HEK293 (cell line): ENCODE results near the gene OR1J1.

ENCODE experiments used
- CTCF ChIA-PET: fragments of 350-600 bp; formaldehyde crosslinking; extraction: SDS; loops from one replicate; lab custom pipeline; 2021; ENCODE audit warnings: antibody characterized with exemption; lab: Yijun Ruan, JAX
- POLR2A ChIA-PET: fragments of 300-600 bp; formaldehyde crosslinking; extraction: SDS; loops from one replicate; lab custom pipeline; 2020; ENCODE audit warnings: antibody characterized with exemption, inconsistent platforms; lab: Yijun Ruan, JAX
- H3K27ac ChIP-seq: fragments of 200-500 bp; sonication (Bioruptor generic); 2 replicates; pipeline ENCODE4 v1.5.1; 2014; ENCODE audit warnings: low read depth, low read length, control low read depth, inconsistent platforms; ENCODE audit errors: extremely low read depth
- H3K36me3 ChIP-seq, 2 experiments: fragments of 200-500 bp in 1 of 2; sonication (Bioruptor generic) in 1 of 2; 1 replicate in 1 of 2; 2 replicates in 1 of 2; pipeline ENCODE4 v1.5.1; 2014 to 2017; ENCODE audit warnings: inconsistent platforms in 2 of 2, low read length in 2 of 2; ENCODE audit not compliant: control insufficient read depth in 2 of 2, insufficient read depth in 1 of 2
- H3K4me1 ChIP-seq: fragments of 200-500 bp; sonication (Bioruptor generic); 2 replicates; pipeline ENCODE4 v1.5.1; 2014; ENCODE audit warnings: mild to moderate bottlenecking, low read length, inconsistent platforms; ENCODE audit not compliant: control insufficient read depth, insufficient read depth
- H3K4me3 ChIP-seq: 2 replicates; pipeline ENCODE4 v1.5.1; 2011; ENCODE audit warnings: low read depth, mild to moderate bottlenecking, control low read depth, low read length, moderate library complexity
- H3K9me3 ChIP-seq: fragments of 200-500 bp; sonication (Bioruptor generic); 2 replicates; pipeline ENCODE4 v1.5.1; 2014; ENCODE audit warnings: low read depth, low read length, inconsistent platforms; ENCODE audit not compliant: control insufficient read depth, insufficient read depth
- AEBP2 ChIP-seq: fragments of 450-650 bp; formaldehyde crosslinking; IDR thresholded peaks from 2 replicates; pipeline ENCODE4 v1.5.1; 2016; ENCODE audit warnings: missing biosample characterization, missing genetic modification characterization, borderline replicate concordance
- BCL11A ChIP-seq: fragments of 450-650 bp; formaldehyde crosslinking; IDR thresholded peaks from 2 replicates; pipeline ENCODE4 v1.5.1; 2016; ENCODE audit warnings: low read depth, missing biosample characterization, missing genetic modification characterization
- EGR2 ChIP-seq: fragments of 450-650 bp; formaldehyde crosslinking; IDR thresholded peaks from 2 replicates; pipeline ENCODE4 v1.5.1; 2016; ENCODE audit warnings: low read depth, missing biosample characterization, missing genetic modification characterization
- PRDM10 ChIP-seq: fragments of 450-650 bp; formaldehyde crosslinking; IDR thresholded peaks from 2 replicates; pipeline ENCODE4 v1.5.1; 2016; ENCODE audit warnings: missing biosample characterization, missing genetic modification characterization
- REST ChIP-seq: fragments of 450-650 bp; formaldehyde crosslinking; IDR thresholded peaks from 2 replicates; pipeline ENCODE4 v1.5.1; 2016; ENCODE audit warnings: missing biosample characterization, missing genetic modification characterization
- SCRT1 ChIP-seq: fragments of 450-650 bp; formaldehyde crosslinking; IDR thresholded peaks from 2 replicates; pipeline ENCODE4 v1.5.1; 2016; ENCODE audit warnings: missing biosample characterization, missing genetic modification characterization, borderline replicate concordance
- SP2 ChIP-seq: fragments of 450-650 bp; formaldehyde crosslinking; IDR thresholded peaks from 2 replicates; pipeline ENCODE4 v1.5.1; 2016; ENCODE audit warnings: missing biosample characterization, missing genetic modification characterization
- ZBTB11 ChIP-seq: fragments of 450-650 bp; formaldehyde crosslinking; conservative IDR thresholded peaks from 2 replicates; pipeline ENCODE4 v1.5.1; 2016; ENCODE audit warnings: low read depth, missing biosample characterization, missing genetic modification characterization
- ZBTB6 ChIP-seq: fragments of 450-650 bp; formaldehyde crosslinking; IDR thresholded peaks from 2 replicates; pipeline ENCODE4 v1.5.1; 2017; ENCODE audit warnings: missing biosample characterization, missing genetic modification characterization
- ZNF132 ChIP-seq: fragments of 450-650 bp; formaldehyde crosslinking; IDR thresholded peaks from 2 replicates; pipeline ENCODE4 v1.5.1; 2017; ENCODE audit warnings: missing biosample characterization, missing genetic modification characterization, borderline replicate concordance
- ZNF175 ChIP-seq: fragments of 450-650 bp; formaldehyde crosslinking; IDR thresholded peaks from 2 replicates; pipeline ENCODE4 v1.5.1; 2016; ENCODE audit warnings: missing biosample characterization, missing genetic modification characterization
- ZNF2 ChIP-seq: fragments of 450-650 bp; formaldehyde crosslinking; IDR thresholded peaks from 2 replicates; pipeline ENCODE4 v1.5.1; 2016; ENCODE audit warnings: missing biosample characterization, missing genetic modification characterization
- ZNF449 ChIP-seq: fragments of 450-650 bp; formaldehyde crosslinking; IDR thresholded peaks from 2 replicates; pipeline ENCODE4 v1.5.1; 2017; ENCODE audit warnings: missing biosample characterization, mild to moderate bottlenecking, missing genetic modification characterization, moderate library complexity
- ZNF549 ChIP-seq: fragments of 450-650 bp; IDR thresholded peaks from 2 replicates; pipeline ENCODE4 v1.5.1; 2018; ENCODE audit warnings: missing biosample characterization, missing genetic modification characterization, mild to moderate bottlenecking, inconsistent platforms, moderate library complexity
- ZNF560 ChIP-seq: fragments of 450-650 bp; formaldehyde crosslinking; IDR thresholded peaks from 2 replicates; pipeline ENCODE4 v1.5.1; 2017; ENCODE audit warnings: missing biosample characterization, missing genetic modification characterization, borderline replicate concordance
- ZNF704 ChIP-seq: fragments of 450-650 bp; formaldehyde crosslinking; IDR thresholded peaks from 2 replicates; pipeline ENCODE4 v1.5.1; 2016; ENCODE audit warnings: missing biosample characterization, missing genetic modification characterization

Gene OR1J1

GRCh38 chr9:122444041-122444733 lies 33.5 kb downstream of the OR1J1 start (continued):
- TF ChIP-seq PRDM10 (tag by site-specific recombination) (no peak), ZNF132 (no peak), ZNF549 (tag by site-specific recombination) (no peak), ZNF704 (tag by site-specific recombination) (no peak), SP2 (tag by site-specific recombination) (no peak)

- no peak for TF ChIP-seq BCL11A
- TF ChIP-seq EGR2: no peak
- TF ChIP-seq ZNF175 (tag by site-specific recombination): no peak
- TF ChIP-seq SCRT1 (tag by site-specific recombination): no peak
- TF ChIP-seq REST (tag by site-specific recombination): no peak
- TF ChIP-seq ZNF449: no peak
- TF ChIP-seq ZNF560: no peak
- no peak for TF ChIP-seq ZBTB11 (tag by site-specific recombination)
- TF ChIP-seq ZBTB6: no peak
- TF ChIP-seq AEBP2 (tag by site-specific recombination): no peak
- TF ChIP-seq ZNF2: no peak
Measured at GRCh38 chr9:122442568-122442967, 35.2 kb downstream of the OR1J1 start.

More at GRCh38 chr9:122442568-122442967, 35.2 kb downstream of the OR1J1 start:
- Histone ChIP-seq H3K4me3 (no peak overlapping the region), H3K4me1 (no peaks in the 10 kb centered on the region), H3K36me3 (no peaks in the 10 kb centered on the region), H3K27ac (no peak overlapping the region), H3K9me3 (no peaks in the 10 kb centered on the region)
- ChIA-PET CTCF (interaction anchor here (1.5 kb wide), 1 partner anchor 12 kb away, joined by 5 read pairs; no protein-coding TSS in a partner anchor), POLR2A (no interaction called here)
